ENCODE data around the gene TCOF1.

GRCh38 chr5:150410524-150411244 lies 53.2 kb downstream of the TCOF1 start:
- no peak for TF ChIP-seq CTCF (IDR thresholded peaks at IDR 0.05; ENCODE audit: insufficient read depth, low read length, poor library complexity, severe bottlenecking)
- TF ChIP-seq EZH2phosphoT487 (conservative IDR thresholded peaks at IDR 0.05; ENCODE audit: low read length), result no peak

Data from SU-DHL-6 (cell line).